Ramos (cell line): ENCODE measurements around the gene CRIP2.

ENCODE experiments used
- in situ Hi-C: fragments of 300-500 bp; cut with MboI; formaldehyde crosslinking; loops from one replicate; pipeline ENCODE4 v1.14.3; 2022; ENCODE audit warnings: low sequenced_read_pairs; ENCODE audit not compliant: unreplicated experiment

CRIP2 gene

DNA sequence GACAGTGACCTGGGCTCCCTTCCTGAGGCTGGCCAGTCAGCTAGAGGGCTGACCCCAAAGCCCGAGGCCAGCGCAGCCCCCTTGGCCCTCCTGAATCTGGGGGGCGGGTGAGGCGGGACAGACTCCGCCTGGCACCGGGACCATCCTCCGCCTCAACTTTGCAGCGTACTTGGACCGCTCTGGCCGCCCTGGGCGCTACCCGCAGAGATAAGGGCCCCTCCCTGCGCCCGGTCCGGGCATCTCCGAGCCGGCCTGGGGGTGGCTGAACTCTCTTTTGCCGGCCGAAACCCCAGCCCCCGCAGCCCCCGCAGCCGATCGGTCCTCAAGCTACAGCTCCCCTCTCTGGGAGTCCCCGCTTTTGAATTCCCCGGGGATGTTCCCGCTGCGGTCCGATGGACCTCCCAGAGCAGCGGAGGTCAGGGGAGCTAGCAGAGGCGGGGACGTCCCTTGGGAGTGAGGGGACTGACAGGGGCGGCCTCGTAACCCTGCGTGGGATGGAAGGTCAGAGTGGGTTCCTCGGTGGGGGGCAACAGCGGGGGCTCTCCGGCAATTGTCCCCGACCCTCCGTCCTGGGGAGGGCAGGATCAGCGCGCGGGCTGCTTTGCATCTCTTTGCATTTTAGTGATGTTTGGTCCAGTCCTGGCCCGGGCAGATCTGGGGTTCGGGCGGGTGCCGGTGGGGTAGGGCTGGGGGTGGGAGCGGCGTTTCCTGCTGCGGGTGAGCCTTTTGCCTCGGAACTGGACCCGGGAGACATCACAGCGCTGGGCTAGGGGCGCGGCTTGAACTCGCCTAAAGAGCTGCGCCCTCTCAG, 11.7 kb downstream of the CRIP2 start, which contains the start of gene CRIP1:
CRIP1 (plus strand) TSS at position 724 of the 811 bp plus-strand sequence. CDS start 374 bp downstream, outside the sequence.
- in situ Hi-C loops = no loop called here

DNA sequence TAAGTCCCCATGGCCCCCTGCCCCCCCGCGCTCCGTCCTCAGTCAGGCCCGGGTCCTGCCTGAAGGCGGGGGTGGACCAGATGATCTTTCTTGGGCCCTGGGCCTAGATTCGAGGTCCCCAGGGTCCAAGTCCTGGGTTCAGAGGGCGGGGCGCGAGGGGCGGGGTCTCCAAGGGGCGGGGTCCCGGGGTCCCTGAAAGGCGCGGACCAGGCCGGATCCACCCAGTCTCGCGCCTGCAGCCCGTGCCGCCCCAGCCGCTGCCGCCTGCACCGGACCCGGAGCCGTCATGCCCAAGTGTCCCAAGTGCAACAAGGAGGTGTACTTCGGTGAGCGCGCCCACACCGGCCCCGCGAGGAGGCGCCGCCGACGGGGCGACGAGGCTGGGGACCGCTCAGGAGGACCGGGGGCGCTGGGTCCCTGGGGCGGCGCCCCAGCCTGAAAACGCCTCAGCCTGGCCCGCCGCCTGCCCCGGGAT, 12.4 kb downstream of the CRIP2 start:
- in situ Hi-C loops = no loop called here

GRCh38 chr14:105487449-105487985, 12.9 kb downstream of the CRIP2 start:
- in situ Hi-C loops = no loop called here

GRCh38 chr14:105487986-105488777, 13.6 kb downstream of the CRIP2 start:
- in situ Hi-C loops = no loop called here

DNA sequence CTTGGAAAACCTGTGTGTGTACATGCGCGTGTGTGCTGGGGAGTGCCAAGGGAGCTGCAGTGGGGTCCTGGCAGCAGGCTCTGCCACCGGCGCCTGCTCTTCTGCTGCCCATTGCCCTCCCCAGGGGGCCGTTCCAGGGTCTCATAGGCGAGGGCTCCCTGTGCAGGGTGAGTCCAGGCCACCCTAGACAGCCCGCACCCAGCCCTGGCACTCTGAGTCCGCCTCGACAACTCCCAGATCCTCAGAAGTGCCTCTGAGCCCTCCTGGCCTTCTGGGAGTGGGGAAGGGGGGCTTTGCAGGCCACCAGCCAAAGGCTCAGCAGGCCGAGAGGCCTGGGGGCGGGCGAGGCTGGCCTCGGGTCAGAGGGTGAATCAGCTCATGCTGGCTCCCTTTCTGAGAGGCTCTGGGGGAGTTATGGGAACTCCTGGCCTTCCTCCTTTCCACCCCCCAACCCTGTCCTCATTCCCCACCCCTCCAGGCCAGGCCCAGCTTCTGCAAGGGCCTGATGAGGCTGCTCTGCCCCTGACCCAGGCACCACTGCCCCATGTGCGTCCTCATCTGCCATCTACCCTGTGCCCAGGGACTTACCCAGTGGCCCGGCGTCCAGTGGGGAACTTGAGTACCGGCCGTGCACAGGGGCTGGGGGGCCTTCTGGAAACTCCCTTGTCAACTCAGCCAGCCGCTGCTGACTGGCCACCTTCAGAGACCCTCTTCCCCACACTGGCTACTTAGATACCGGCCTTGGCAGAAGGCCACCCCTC, 14.3 kb downstream of the CRIP2 start:
- in situ Hi-C loops = no loop called here

DNA sequence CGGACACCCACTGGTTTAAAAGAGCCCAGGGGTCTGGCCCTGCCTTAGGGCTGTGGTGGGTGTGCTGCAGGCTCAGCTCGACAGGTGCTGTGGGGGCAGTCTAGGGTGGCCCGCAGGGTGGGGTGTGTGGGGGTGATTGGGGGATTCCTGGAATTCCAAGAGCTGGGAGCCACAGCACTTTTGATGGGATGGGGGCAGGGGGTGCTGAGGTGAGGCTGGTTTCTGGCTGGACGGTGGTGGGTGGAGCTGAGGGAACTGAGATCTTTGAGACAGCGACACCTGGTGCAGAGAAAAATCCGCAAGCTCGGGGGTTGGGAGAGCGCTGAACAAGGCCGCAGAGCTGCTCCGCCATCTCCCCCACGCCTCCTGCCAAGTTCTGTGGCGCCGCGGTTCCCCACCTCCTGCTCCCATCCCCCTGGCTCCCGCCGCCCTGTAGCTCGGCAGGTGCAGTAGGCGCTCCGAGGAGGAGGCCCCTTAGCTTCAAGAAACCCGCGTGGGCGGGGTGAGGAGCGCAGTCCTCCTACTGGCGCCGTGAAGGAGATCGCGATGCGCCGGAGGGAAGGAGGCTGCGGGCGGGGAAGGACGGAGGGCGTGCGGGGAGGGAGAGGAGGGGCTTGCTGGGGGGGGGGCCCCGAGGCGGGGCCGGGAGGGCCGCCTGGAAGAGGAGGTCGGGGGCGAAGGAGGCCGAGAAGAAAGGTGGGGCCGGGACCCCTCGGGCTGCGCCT, 15.1 kb downstream of the CRIP2 start:
- in situ Hi-C loops = no loop called here

DNA sequence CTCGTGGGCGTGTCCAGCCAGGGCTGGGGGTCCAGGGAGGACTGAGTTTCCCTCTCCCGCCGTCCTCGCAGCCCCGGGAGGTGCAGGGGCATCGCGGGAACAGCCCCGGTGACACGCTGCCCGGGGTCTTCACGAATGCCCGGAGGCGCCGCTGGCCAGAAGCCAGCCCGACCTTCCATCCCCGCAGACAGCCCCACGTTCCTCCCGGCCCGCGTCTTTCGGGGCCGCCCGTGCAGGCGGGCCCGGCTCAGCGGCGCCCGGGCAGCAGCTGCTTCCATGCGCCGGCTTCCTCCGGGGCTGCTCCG, 15.6 kb downstream of the CRIP2 start:
- in situ Hi-C loops = no loop called here

DNA sequence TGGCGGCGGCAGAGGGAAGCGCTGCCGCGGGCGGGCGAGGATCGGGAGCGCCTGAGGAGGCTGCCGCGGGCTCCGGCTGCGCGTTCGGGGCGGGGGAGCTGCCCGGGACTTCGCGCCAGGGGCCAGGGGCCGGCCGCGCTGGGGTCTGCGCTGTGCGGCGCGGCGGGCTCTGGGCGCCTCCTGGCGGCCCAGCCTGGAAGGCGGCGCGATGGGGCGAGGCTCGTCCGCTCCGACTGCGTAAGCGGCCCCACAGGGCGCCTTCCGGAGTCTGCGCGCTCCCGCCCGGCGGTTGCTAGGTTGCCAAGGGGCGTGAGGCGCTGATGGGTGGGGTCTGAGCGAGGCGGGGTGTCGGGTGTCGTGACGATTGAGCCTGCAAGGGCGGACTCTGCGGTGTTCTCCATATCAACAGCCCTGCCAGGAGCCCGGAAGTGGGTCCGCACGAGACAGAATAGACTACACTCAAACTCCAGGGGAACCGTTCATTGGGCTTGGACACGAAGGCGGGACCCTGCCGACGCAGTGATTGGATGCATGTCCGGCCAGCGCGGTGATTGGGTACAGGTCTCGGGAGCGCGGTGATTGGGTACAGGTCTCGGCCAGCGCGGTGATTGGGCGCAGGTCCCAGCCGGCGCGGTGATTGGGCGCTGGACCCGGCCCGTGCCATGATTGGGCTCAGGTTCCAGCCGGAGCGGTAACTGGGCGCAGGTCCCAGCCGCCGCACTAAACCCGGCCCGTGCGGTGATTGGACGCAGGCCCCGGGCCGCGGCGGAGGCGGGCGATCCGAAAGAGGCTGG, 16.1 kb downstream of the CRIP2 start, which contains the start of gene TEDC1:
TEDC1 (plus strand) TSS at position 675 of the 794 bp plus-strand sequence. CDS start 130 bp downstream, outside the sequence.
- in situ Hi-C loops = no loop called here

- in situ Hi-C loops = no loop called here
These were observed 16.8 kb downstream of the CRIP2 start for GRCh38 chr14:105491366-105491973.

DNA sequence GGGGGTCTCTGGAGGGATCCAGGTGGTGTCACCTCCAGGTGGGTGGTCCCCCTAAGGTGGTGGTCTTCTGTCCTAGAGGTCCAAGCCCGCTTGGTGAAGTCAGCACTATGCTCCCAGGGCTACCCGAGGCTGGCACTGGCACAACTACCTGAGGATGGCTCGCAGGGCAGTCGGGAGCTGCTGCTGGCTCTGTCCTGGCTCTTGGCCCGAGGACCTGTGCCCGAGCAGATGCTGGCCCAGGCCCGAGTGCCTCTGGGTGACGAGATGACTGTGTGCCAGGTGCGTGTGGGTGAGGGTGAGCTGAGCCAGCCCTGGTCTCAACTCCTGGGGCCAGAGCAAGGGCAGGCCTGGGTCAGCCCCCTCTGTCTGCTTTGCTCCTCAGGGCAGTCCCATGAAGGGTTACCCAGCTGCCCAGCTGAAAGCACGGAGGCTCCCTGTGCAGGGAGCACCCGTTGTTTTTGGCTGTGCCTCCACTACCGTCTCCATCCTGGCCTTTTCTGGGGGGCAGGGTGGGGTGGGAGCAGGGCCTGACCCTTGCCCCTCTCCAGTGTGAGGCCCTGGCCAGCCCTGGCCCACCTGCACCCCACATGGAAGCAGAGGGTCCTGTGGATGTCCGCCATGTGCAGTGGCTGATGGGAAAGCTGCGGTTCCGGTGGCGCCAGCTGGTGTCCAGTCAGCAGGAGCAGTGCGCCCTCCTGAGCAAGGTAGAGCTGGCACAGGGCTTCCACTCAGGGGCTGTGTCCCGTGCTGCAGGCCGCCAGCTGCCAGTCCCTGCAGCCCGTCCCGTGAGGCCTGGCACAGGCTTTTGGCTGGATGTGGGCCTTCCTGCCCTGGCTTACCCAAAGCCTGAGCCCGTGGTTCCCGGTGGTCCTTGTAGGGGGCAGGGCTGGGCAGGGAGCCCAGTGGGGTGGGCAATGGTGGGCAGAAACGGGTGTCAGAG, 17.7 kb downstream of the CRIP2 start:
- in situ Hi-C loops = no loop called here

GRCh38 chr14:105492971-105493871, 18.6 kb downstream of the CRIP2 start:
- in situ Hi-C loops = no loop called here

- in situ Hi-C loops = no loop called here
These were observed 19.4 kb downstream of the CRIP2 start for GRCh38 chr14:105493921-105494605.

- in situ Hi-C loops = no loop called here
These were observed 19.9 kb downstream of the CRIP2 start for GRCh38 chr14:105494606-105494929.

GRCh38 chr14:105495101-105495989, 20.7 kb downstream of the CRIP2 start:
- in situ Hi-C loops = no loop called here
